ENCODE data around the gene LRMDA.

The LRMDA gene

DNA sequence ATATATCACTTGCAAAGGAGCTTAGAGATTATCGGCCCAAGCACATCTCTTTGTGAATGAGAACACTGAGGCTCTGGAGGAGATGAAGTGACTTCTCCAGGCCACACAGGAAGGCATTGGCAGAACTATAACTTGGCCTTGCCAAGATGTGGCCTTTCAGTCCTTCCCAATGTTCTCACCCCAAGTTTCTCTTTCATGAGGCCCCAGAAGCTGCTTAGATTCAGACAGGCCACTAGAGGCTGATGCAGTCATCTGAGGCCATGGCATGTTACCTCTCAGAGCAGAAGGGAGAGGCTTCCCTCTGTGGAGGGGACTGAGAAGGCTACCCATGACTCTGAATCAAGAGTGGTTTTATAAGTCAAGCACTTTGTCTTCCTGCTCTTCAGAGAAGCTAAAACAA, 1003.7 kb downstream of the LRMDA start:
- CTCF ChIA-PET: interaction anchor here (0.7 kb wide), 1 partner anchor 21 kb away, joined by 3 read pairs; no protein-coding TSS in a partner anchor
- no peaks in the 10 kb centered on the region for H3K9me3 ChIP-seq (ENCODE audit: control insufficient read depth, insufficient read depth, low read depth, low read length)
- H3K36me3 ChIP-seq (ENCODE audit: control insufficient read depth in 2 of 2, insufficient read depth in 1 of 2, low read length in 2 of 2): no peaks in the 10 kb centered on the region
- H3K27ac ChIP-seq (ENCODE audit: extremely low read depth, low read depth, low read length): no peak overlapping the region
- H3K4me1 ChIP-seq (ENCODE audit: control insufficient read depth, insufficient read depth, low read length): peaks cover 8% of the 10 kb centered on the region
- H3K4me3 ChIP-seq (ENCODE audit: low read depth, low read length): no peak overlapping the region
- TF ChIP-seq, protein P1, sequence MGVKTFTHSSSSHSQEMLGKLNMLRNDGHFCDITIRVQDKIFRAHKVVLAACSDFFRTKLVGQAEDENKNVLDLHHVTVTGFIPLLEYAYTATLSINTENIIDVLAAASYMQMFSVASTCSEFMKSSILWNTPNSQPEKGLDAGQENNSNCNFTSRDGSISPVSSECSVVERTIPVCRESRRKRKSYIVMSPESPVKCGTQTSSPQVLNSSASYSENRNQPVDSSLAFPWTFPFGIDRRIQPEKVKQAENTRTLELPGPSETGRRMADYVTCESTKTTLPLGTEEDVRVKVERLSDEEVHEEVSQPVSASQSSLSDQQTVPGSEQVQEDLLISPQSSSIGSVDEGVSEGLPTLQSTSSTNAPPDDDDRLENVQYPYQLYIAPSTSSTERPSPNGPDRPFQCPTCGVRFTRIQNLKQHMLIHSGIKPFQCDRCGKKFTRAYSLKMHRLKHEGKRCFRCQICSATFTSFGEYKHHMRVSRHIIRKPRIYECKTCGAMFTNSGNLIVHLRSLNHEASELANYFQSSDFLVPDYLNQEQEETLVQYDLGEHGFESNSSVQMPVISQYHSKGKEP (tag by site-specific recombination; IDR thresholded peaks at IDR 0.05): no peak
- TF ChIP-seq, protein P2, sequence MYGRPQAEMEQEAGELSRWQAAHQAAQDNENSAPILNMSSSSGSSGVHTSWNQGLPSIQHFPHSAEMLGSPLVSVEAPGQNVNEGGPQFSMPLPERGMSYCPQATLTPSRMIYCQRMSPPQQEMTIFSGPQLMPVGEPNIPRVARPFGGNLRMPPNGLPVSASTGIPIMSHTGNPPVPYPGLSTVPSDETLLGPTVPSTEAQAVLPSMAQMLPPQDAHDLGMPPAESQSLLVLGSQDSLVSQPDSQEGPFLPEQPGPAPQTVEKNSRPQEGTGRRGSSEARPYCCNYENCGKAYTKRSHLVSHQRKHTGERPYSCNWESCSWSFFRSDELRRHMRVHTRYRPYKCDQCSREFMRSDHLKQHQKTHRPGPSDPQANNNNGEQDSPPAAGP (tag by site-specific recombination; IDR thresholded peaks at IDR 0.05): no peak
- POLR2A ChIA-PET: no interaction called here

DNA sequence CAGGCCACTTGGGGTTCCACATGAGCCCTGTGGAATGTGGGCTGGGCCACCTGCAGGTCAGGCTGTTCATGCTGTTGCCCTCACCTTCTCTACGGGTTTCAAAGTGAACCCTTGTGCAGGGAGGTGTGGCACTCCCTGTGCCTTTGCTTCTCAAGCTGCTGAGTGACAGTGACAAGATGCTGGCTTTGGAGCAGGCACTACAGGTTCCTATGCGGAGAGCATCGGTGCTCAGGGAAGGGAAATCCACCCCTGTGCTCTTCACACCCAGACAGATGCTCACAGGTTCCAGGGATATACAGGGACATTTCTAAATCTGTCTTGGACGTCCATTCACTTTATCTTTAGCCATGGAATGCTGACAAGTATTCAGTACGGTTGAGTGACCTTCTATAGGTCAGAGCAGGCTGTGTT, 1005.0 kb downstream of the LRMDA start:
- no peaks in the 10 kb centered on the region for H3K4me1 ChIP-seq (ENCODE audit: control insufficient read depth, insufficient read depth, low read length)
- no peak overlapping the region for H3K4me3 ChIP-seq (ENCODE audit: low read depth, low read length)
- POLR2A ChIA-PET: no interaction called here
- no peak overlapping the region for H3K27ac ChIP-seq (ENCODE audit: extremely low read depth, low read depth, low read length)
- TF ChIP-seq ZXDB (tag by site-specific recombination; IDR thresholded peaks at IDR 0.05) (no peak), ZNF585B (tag by site-specific recombination; IDR thresholded peaks at IDR 0.05) (no peak), ZNF596 (tag by site-specific recombination; IDR thresholded peaks at IDR 0.05) (no peak), ZBTB7A (tag by site-specific recombination; IDR thresholded peaks at IDR 0.05; ENCODE audit: low read depth) (no peak), ZNF202 (tag by site-specific recombination; IDR thresholded peaks at IDR 0.05; ENCODE audit: borderline replicate concordance) (no peak)
- no peaks in the 10 kb centered on the region for H3K36me3 ChIP-seq (ENCODE audit: control insufficient read depth in 2 of 2, insufficient read depth in 1 of 2, low read length in 2 of 2)
- no peaks in the 10 kb centered on the region for H3K9me3 ChIP-seq (ENCODE audit: control insufficient read depth, insufficient read depth, low read depth, low read length)
- CTCF ChIA-PET: no interaction called here

DNA sequence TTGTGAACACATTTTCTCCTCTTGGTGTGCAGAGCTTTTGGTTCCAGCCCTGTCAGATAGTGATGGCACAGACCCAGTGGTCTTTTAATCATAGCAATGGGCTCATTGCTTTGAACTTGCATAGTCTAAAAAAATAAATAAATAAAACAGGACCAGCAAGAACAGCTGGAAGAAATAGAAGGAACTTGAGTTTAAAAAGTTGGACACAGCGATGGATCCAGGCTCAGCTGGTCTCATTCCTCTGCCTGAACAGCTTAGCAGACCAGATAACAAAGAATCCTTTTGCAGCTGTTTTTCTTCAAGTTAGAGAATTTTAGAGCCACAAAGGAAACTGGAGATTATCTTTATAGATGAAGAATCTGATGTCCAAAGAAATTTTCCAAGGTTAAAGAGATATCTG, 1005.6 kb downstream of the LRMDA start:
- no peaks in the 10 kb centered on the region for H3K4me1 ChIP-seq (ENCODE audit: control insufficient read depth, insufficient read depth, low read length)
- CTCF ChIA-PET: no interaction called here
- no peaks in the 10 kb centered on the region for H3K36me3 ChIP-seq (ENCODE audit: control insufficient read depth in 2 of 2, insufficient read depth in 1 of 2, low read length in 2 of 2)
- TF ChIP-seq ZNF174 (tag by site-specific recombination; IDR thresholded peaks at IDR 0.05): no peak
- TF ChIP-seq ZNF701 (tag by site-specific recombination; IDR thresholded peaks at IDR 0.05): no peak
- no peak for TF ChIP-seq ZNF274 (IDR thresholded peaks at IDR 0.05; ENCODE audit: low read length)
- no peak for TF ChIP-seq ZNF274 (tag by site-specific recombination; IDR thresholded peaks at IDR 0.05; ENCODE audit: borderline replicate concordance)
- no peak for TF ChIP-seq ZNF350 (tag by site-specific recombination; IDR thresholded peaks at IDR 0.05)
- TF ChIP-seq, protein P3, sequence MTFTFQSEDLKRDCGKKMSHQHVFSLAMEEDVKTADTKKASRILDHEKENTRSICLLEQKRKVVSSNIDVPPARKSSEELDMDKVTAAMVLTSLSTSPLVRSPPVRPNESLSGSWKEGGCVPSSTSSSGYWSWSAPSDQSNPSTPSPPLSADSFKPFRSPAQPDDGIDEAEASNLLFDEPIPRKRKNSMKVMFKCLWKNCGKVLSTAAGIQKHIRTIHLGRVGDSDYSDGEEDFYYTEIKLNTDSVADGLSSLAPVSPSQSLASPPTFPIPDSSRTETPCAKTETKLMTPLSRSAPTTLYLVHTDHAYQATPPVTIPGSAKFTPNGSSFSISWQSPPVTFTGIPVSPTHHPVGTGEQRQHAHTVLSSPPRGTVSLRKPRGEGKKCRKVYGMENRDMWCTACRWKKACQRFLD (tag by site-specific recombination; IDR thresholded peaks at IDR 0.05): no peak
- TF ChIP-seq ZBTB17 (tag by site-specific recombination; IDR thresholded peaks at IDR 0.05): no peak
- TF ChIP-seq ZNF24 (tag by site-specific recombination; IDR thresholded peaks at IDR 0.05): no peak
- TF ChIP-seq, protein P4, sequence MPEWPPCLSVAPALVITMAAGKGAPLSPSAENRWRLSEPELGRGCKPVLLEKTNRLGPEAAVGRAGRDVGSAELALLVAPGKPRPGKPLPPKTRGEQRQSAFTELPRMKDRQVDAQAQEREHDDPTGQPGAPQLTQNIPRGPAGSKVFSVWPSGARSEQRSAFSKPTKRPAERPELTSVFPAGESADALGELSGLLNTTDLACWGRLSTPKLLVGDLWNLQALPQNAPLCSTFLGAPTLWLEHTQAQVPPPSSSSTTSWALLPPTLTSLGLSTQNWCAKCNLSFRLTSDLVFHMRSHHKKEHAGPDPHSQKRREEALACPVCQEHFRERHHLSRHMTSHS (tag by site-specific recombination; IDR thresholded peaks at IDR 0.05): no peak
- TF ChIP-seq ZNF19 (tag by site-specific recombination; IDR thresholded peaks at IDR 0.05; ENCODE audit: low read depth): no peak
- TF ChIP-seq ZBTB7A (tag by site-specific recombination; IDR thresholded peaks at IDR 0.05; ENCODE audit: low read depth): no peak
- H3K4me3 ChIP-seq (ENCODE audit: low read depth, low read length): no peak overlapping the region
- no peaks in the 10 kb centered on the region for H3K9me3 ChIP-seq (ENCODE audit: control insufficient read depth, insufficient read depth, low read depth, low read length)
- H3K27ac ChIP-seq (ENCODE audit: extremely low read depth, low read depth, low read length): no peak overlapping the region
- POLR2A ChIA-PET: no interaction called here
